Sigmoid colon (tissue), 3 donors: ENCODE data around the gene MLLT3.

Experiments
- CTCF ChIP-seq, 4 experiments: fragments of 450-650 bp in 3 of 4; fragments of 200-600 bp in 1 of 4; IDR thresholded peaks; one replicate each; pipeline ENCODE4 v1.5.1; 2016 to 2019; ENCODE audit warnings: antibody characterized with exemption in 4 of 4, mild to moderate bottlenecking in 3 of 4, moderate library complexity in 2 of 4
- POLR2A ChIP-seq, 2 donors: fragments of 450-650 bp; IDR thresholded peaks; one replicate each; pipeline ENCODE4 v1.6.1; 2016; ENCODE audit warnings: antibody characterized with exemption in 2 of 2, mild to moderate bottlenecking in 2 of 2, moderate library complexity in 2 of 2

GRCh38 chr9:20529837-20530236 is 92.5 kb downstream of the MLLT3 start:
- TF ChIP-seq CTCF (IDR thresholded peaks at IDR 0.05) (no peak), POLR2A (IDR thresholded peaks at IDR 0.05) (no peak)
